ENCODE data around the gene B4GALT2.

DNA sequence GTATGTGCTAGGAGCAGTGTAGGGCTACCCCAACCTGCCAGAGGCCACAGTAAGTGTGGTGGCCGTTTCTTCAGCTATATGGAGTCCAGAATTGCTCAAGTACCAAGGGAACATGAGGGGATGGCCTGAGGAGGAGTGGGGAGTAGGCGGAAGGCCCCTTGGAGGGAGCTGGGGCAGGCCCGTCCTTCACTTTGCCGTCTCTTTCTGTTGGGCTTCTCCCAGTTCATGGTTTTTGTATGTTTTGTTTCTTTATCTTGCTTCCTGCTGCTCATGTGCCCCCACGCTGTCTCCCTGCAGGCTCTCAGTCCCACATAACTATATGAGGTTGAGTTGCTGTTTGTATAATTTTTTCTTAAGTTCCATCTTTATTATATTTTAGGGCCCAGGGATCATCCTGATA lies 15.1 kb upstream of the B4GALT2 start:
- TF ChIP-seq, protein P1, sequence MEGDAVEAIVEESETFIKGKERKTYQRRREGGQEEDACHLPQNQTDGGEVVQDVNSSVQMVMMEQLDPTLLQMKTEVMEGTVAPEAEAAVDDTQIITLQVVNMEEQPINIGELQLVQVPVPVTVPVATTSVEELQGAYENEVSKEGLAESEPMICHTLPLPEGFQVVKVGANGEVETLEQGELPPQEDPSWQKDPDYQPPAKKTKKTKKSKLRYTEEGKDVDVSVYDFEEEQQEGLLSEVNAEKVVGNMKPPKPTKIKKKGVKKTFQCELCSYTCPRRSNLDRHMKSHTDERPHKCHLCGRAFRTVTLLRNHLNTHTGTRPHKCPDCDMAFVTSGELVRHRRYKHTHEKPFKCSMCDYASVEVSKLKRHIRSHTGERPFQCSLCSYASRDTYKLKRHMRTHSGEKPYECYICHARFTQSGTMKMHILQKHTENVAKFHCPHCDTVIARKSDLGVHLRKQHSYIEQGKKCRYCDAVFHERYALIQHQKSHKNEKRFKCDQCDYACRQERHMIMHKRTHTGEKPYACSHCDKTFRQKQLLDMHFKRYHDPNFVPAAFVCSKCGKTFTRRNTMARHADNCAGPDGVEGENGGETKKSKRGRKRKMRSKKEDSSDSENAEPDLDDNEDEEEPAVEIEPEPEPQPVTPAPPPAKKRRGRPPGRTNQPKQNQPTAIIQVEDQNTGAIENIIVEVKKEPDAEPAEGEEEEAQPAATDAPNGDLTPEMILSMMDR (conservative IDR thresholded peaks at IDR 0.05): no peak
- no peak for TF ChIP-seq ZFX (IDR thresholded peaks at IDR 0.05)

Data from C4-2B (cell line).